PC-3 (cell line): Measurements from ENCODE around the gene GATA2. TPM values are rescaled to one million over a fixed set of nuclear protein-coding genes. Genes with fewer than 3 reads are reported as not detected.
A peak's percentile ranks its signal among the peaks of the same experiment; 100 is the strongest.

Experiments used
- ATAC-seq: fragments of 200-7000 bp; cut with Tn5 transposase; 2 replicates; pipeline ENCODE4 v1.9.1; 2020; ENCODE audit warnings: mild to moderate bottlenecking, moderate library complexity
- BruUV-seq: library from RNA; stranded (reverse); fragments of 400-500 nt; replicated peaks from 2 replicates; lab custom pipeline; 2021; lab: Mats Ljungman, UMichigan
- CTCF ChIA-PET: fragments of 300-600 bp; sonication (Branson Sonifier 250); formaldehyde crosslinking; loops from one replicate; lab custom pipeline; 2022; ENCODE audit warnings: antibody characterized with exemption; lab: Charles Lee
- POLR2A ChIA-PET: fragments of 300-600 bp; sonication (Branson Sonifier 250); formaldehyde crosslinking; loops from one replicate; lab custom pipeline; 2022; ENCODE audit warnings: antibody characterized with exemption; ENCODE audit not compliant: unreplicated experiment; lab: Charles Lee
- DNase-seq: peaks from one replicate; pipeline ENCODE4 v3.0.0-alpha.2; 2015
- H2AFZ ChIP-seq: fragments of 300-600 bp; sonication (generic); 2 replicates; pipeline ENCODE4 v1.6.0; 2016; ENCODE audit warnings: antibody characterized with exemption, low read length
- H3F3A ChIP-seq: fragments of 300-600 bp; sonication (generic); one replicate; pipeline ENCODE4 v1.6.0; 2017; ENCODE audit warnings: antibody characterized with exemption, low read length, control low read depth, mild to moderate bottlenecking; ENCODE audit not compliant: unreplicated experiment
- H3K27ac ChIP-seq: fragments of 300-600 bp; sonication (generic); 2 replicates; pipeline ENCODE4 v1.5.1; 2016; ENCODE audit warnings: mild to moderate bottlenecking, low read length
- H3K27me3 ChIP-seq: fragments of 300-600 bp; sonication (generic); 2 replicates; pipeline ENCODE4 v1.6.1; 2016; ENCODE audit warnings: low read length, mixed read lengths
- H3K36me3 ChIP-seq: fragments of 300-600 bp; sonication (generic); 2 replicates; pipeline ENCODE4 v1.6.1; 2016; ENCODE audit warnings: low read depth, mixed run types, low read length, mixed read lengths
- H3K4me1 ChIP-seq: fragments of 300-600 bp; sonication (generic); 2 replicates; pipeline ENCODE4 v1.5.1; 2016; ENCODE audit warnings: low read length; ENCODE audit not compliant: insufficient read depth
- H3K4me2 ChIP-seq: fragments of 300-600 bp; sonication (generic); 2 replicates; pipeline ENCODE4 v1.6.0; 2016; ENCODE audit warnings: low read length
- H3K4me3 ChIP-seq: fragments of 300-600 bp; sonication (generic); 2 replicates; pipeline ENCODE4 v1.5.1; 2016; ENCODE audit warnings: mild to moderate bottlenecking, low read length, mixed read lengths
- H3K79me2 ChIP-seq: fragments of 300-600 bp; sonication (generic); 2 replicates; pipeline ENCODE4 v1.6.1; 2017; ENCODE audit warnings: low read length, mixed read lengths
- H3K9ac ChIP-seq: fragments of 300-600 bp; sonication (generic); 2 replicates; pipeline ENCODE4 v1.6.0; 2016; ENCODE audit warnings: mild to moderate bottlenecking, low read length
- H3K9me2 ChIP-seq: fragments of 300-600 bp; sonication (generic); replicated peaks from 2 replicates; pipeline ENCODE4 v1.6.1; 2016; ENCODE audit warnings: mixed run types, low read length, mixed read lengths
- H3K9me3 ChIP-seq: fragments of 300-600 bp; sonication (generic); 2 replicates; pipeline ENCODE4 v1.6.1; 2016; ENCODE audit warnings: low read length, mixed read lengths
- H4K20me1 ChIP-seq: fragments of 300-600 bp; sonication (generic); 2 replicates; pipeline ENCODE4 v1.6.1; 2016; ENCODE audit warnings: low read length, mixed read lengths
- EZH2 ChIP-seq: fragments of 300-600 bp; sonication (generic); IDR thresholded peaks from one replicate; pipeline ENCODE4 v1.6.1; 2017; ENCODE audit warnings: antibody characterized with exemption, mild to moderate bottlenecking, low read length; ENCODE audit not compliant: unreplicated experiment
- EZH2phosphoT487 ChIP-seq: fragments of 300-600 bp; sonication (generic); IDR thresholded peaks from 2 replicates; pipeline ENCODE4 v1.6.1; 2018; ENCODE audit warnings: mild to moderate bottlenecking, antibody characterized with exemption, low read length, borderline replicate concordance
- intact Hi-C: fragments of 100-400 bp; cut with micrococcal nuclease; formaldehyde crosslinking; loops from 2 replicates; pipeline ENCODE4 v1.9.0; 2023
- total RNA-seq: library from RNA; depleted of rRNA; stranded (reverse); fragments of >200 nt; gene quantifications from 2 replicates; pipeline ENCODE4 v1.2.3, GENCODE V29; 2014
- TF ChIP-seq, protein P1 (sequence below): fragments of 300-600 bp; sonication (generic); conservative IDR thresholded peaks from 2 replicates; pipeline ENCODE4 v1.5.1; 2017; ENCODE audit warnings: antibody characterized with exemption, low read depth, mild to moderate bottlenecking, low read length

The GATA2 gene
- total RNA-seq, 1 experiment from 2014 or later, result 32.4 TPM

GRCh38 chr3:128480717-128481437 is 12.1 kb downstream of the GATA2 start:
- peaks cover 32% of the 10 kb centered on the region for H3K79me2 ChIP-seq
- peaks cover 38% of the 10 kb centered on the region for H3K4me1 ChIP-seq
- ATAC-seq, result no peak
- H2AFZ ChIP-seq, result no peak overlapping the region
- H3K9me2 ChIP-seq, result no peaks in the 10 kb centered on the region
- H4K20me1 ChIP-seq, result no peaks in the 10 kb centered on the region; the same call in 1 of the 2 replicates
- no peak overlapping the region for H3K27ac ChIP-seq
- no peak overlapping the region for H3K9ac ChIP-seq
- no peak overlapping the region for H3K4me3 ChIP-seq
- H3K27me3 ChIP-seq, result no peaks in the 10 kb centered on the region
- ChIA-PET CTCF (no interaction called here), POLR2A (interaction anchor here (0.6 kb wide), 1 partner anchor 295 kb away, joined by 20 read pairs; no protein-coding TSS in a partner anchor)
- BruUV-seq, result no TSS peak
- no peaks in the 10 kb centered on the region for H3K9me3 ChIP-seq
- intact Hi-C loops, result no loop called here
- no peak for TF ChIP-seq EZH2phosphoT487
- no peak for TF ChIP-seq EZH2
- TF ChIP-seq, protein P1, sequence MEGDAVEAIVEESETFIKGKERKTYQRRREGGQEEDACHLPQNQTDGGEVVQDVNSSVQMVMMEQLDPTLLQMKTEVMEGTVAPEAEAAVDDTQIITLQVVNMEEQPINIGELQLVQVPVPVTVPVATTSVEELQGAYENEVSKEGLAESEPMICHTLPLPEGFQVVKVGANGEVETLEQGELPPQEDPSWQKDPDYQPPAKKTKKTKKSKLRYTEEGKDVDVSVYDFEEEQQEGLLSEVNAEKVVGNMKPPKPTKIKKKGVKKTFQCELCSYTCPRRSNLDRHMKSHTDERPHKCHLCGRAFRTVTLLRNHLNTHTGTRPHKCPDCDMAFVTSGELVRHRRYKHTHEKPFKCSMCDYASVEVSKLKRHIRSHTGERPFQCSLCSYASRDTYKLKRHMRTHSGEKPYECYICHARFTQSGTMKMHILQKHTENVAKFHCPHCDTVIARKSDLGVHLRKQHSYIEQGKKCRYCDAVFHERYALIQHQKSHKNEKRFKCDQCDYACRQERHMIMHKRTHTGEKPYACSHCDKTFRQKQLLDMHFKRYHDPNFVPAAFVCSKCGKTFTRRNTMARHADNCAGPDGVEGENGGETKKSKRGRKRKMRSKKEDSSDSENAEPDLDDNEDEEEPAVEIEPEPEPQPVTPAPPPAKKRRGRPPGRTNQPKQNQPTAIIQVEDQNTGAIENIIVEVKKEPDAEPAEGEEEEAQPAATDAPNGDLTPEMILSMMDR, result no peak
- H3F3A ChIP-seq, result peaks cover 6% of the 10 kb centered on the region
- H3K4me2 ChIP-seq, result no peak overlapping the region
- peaks cover 15% of the 10 kb centered on the region; the same call in 1 of the 2 replicates for H3K36me3 ChIP-seq
- no peak for DNase-seq

DNA sequence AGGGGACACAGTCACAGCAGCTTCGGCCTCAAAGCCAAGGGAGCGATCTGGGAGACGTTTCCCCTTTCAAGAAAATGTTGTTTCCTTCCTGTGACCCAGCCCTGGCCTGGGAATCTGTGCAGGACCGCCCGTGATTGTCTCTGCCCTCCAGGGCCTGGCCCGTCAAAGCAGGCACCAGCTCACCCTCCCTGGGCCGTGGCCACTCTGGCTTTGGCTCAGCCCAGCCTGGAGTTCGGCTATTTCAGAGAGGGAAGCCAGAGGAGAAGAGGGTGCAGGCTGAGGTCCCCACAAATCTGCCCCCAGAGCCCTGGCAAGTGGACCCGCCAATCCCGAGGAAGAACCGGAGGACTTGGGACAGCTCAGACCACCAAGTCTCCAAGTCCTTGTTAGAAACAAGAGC is 12.7 kb downstream of the GATA2 start:
- DNase-seq (no peak), ATAC-seq (no peak)
- intact Hi-C loops, result no loop called here
- Histone ChIP-seq H3F3A (peaks cover 6% of the 10 kb centered on the region), H3K9me2 (no peaks in the 10 kb centered on the region), H3K4me2 (no peak overlapping the region), H2AFZ (no peak overlapping the region), H3K27me3 (no peaks in the 10 kb centered on the region), H3K79me2 (peaks cover 26% of the 10 kb centered on the region), H3K27ac (no peak overlapping the region), H4K20me1 (no peaks in the 10 kb centered on the region; the same call in 1 of the 2 replicates), H3K4me1 (peaks cover 32% of the 10 kb centered on the region), H3K36me3 (peaks cover 15% of the 10 kb centered on the region; the same call in 1 of the 2 replicates), H3K4me3 (no peak overlapping the region), H3K9ac (no peak overlapping the region), H3K9me3 (no peaks in the 10 kb centered on the region)
- POLR2A ChIA-PET, result no interaction called here
- no TSS peak for BruUV-seq
- TF ChIP-seq, protein P1, result no peak
- TF ChIP-seq EZH2phosphoT487 (no peak), EZH2 (no peak)
- CTCF ChIA-PET, result no interaction called here

DNA sequence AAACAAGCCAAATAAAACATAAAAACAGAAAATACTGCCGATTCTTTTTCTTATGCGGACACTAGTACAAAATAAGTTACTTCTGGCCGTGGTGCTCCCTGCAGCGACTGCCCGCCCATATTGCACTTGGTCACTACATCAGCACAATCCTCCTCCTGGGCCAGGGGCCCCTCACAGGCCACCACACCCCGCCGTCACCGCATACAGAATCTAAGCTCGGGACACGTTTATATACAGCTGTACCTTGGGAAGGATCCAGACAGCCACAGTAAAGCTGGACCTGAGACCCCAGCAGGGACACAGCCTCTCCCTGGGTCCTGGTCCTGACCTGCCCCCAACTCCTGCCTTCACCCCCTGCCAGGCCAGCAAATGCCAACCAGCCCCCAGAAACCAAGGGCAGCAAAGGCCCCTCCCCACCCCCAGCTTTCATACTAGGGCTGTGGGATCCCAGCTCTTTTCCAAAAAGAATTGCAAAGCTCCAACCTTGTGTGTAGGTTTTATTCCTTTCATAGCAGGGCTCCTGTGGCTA is 13.4 kb downstream of the GATA2 start:
- Histone ChIP-seq H3K9me2 (no peaks in the 10 kb centered on the region), H3K27ac (no peak overlapping the region), H3K4me2 (no peak overlapping the region), H3K9ac (no peak overlapping the region), H3K4me1 (peaks cover 25% of the 10 kb centered on the region), H4K20me1 (no peaks in the 10 kb centered on the region), H3K79me2 (peaks cover 19% of the 10 kb centered on the region), H3K4me3 (no peak overlapping the region), H2AFZ (no peak overlapping the region), H3K36me3 (peaks cover 15% of the 10 kb centered on the region; the same call in 1 of the 2 replicates), H3K27me3 (no peaks in the 10 kb centered on the region), H3F3A (peaks cover 6% of the 10 kb centered on the region), H3K9me3 (no peaks in the 10 kb centered on the region)
- ATAC-seq (no peak), DNase-seq (no peak)
- POLR2A ChIA-PET, result no interaction called here
- CTCF ChIA-PET, result no interaction called here
- intact Hi-C loops, result no loop called here
- BruUV-seq, result TSS peak; percentile 12
- no peak for TF ChIP-seq EZH2
- TF ChIP-seq, protein P1, result no peak
